Non-pigmented ciliary epithelial cell (primary cell): ENCODE measurements around the gene ANKRD12.

Experiments
- DNase-seq: peaks from one replicate; pipeline ENCODE4 v3.0.0-alpha.2; 2010; ENCODE audit warnings: low read depth

ANKRD12 gene

GRCh38 chr18:9106800-9107584 lies 29.6 kb upstream of the ANKRD12 start:
- DNase-seq = no peak

DNA sequence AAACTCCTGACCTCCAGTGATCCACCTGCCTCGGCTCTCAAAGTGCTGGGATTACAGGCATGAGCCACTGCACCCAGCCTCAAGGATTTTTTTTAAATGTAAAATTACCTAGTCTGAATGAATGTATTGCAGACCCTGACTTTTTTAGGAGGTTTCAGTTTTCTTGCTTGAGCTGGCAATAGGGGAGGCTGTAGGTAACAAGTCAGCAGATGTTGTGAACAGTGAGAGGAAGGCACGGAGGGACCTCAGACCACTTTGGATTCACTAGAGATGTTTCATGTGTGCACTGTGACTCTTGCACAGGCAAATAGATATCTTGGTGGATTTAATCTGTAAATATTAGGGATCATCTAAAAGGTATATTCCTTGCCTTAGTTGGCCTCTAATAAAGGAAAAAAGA lies 27.7 kb upstream of the ANKRD12 start:
- DNase-seq = no peak

- no peak for DNase-seq
Observed at GRCh38 chr18:9109523-9109922, 27.1 kb upstream of the ANKRD12 start.

GRCh38 chr18:9113468-9114149 lies 23.0 kb upstream of the ANKRD12 start:
- DNase-seq = no peak

DNA sequence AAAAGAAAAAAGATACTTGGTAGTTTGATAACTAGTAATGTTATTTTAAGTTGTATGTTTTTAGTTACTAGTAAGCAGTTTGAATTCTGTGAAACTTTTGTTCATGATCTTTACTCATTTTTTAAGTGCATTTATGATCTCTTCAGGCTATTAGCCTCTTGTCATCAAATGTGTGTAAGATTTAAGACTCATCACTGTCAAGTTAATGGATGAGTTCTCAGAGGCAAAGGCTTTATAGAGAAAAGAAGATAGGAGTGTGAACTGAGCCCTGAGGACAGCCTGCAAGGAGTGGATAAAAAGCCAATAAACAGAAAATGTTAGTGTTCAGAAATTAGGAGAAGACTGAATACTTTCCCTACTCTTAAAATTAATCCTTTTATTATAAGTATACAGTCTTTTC lies 20.6 kb upstream of the ANKRD12 start:
- no peak for DNase-seq

GRCh38 chr18:9117980-9118841 lies 18.4 kb upstream of the ANKRD12 start:
- no peak for DNase-seq

DNA sequence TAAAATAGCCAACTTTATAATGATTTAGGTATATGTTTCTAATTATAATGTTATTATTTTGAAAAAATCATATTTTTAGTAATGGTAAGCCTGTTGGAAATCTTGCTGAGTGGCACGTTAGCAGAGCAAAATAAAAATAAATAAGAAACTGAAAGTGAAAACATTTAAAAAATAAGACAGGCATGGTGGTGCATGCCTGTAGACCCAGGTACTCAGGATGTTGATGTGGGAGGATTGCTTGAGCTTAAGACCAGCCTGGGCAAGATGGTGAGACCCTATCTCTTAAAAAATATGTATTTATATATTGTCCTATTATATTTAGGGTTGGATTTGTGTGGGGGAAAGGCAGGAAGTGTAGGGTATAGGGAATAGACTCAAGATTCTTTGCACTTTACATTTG lies 15.8 kb upstream of the ANKRD12 start:
- no peak for DNase-seq

GRCh38 chr18:9123520-9123919 lies 13.1 kb upstream of the ANKRD12 start:
- DNase-seq = no peak

DNA sequence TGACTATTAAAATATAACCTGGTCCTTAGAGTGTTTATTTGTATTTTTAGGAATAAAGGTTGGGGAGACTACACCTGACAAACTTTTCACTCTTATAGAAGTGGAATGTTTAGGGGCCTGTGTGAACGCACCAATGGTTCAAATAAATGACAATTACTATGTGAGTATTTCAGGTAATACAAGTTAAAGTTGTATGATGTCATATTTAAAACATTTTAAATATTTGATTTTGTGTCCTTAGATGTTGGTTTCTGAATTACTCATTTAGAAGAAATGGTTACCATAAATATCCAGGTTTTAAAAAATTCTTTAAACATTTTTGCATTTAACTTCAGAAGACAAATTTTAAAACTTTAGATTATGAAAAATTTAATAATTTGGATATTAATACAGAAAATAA lies 11.8 kb upstream of the ANKRD12 start:
- no peak for DNase-seq

GRCh38 chr18:9126337-9126736 lies 10.2 kb upstream of the ANKRD12 start:
- DNase-seq = no peak

DNA sequence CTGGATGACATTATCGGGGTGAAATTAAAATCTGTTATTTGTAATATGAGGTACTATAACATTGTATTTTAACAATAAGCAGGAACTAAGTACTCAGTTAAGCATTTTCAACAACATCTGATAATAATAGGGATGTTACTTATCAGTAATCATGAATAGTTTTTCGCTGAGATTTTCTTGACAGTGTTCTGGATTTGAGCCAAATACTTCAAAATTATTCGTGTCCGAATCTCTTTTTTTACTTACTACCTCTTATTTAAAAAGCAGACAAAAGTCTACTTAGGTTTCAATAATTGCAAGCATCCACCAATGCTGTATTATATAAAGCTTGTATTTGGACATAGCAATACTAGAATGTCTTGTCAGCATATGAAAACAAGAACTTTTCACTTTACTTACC lies 6.4 kb upstream of the ANKRD12 start:
- DNase-seq = no peak

DNA sequence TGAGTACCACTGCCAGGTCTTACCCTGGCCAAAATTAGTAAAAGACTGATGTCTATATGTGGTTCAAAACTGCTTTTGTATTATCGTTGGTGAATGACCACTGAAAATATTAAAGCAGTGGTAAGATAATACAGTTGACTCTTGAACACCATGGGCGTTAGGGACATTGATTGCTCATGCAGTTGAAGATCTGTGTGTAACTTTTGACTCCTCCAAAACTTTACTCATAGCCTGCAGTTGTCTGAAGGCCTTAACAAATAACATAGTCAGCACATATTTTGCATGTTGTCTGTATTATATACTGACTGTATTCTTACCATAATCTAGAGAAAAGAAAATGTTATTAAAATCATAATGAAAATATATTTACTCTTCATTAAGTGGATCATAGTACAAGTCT lies 5.8 kb upstream of the ANKRD12 start:
- peak; percentile 31 for DNase-seq

GRCh38 chr18:9132628-9133027 lies 4.0 kb upstream of the ANKRD12 start:
- no peak for DNase-seq

DNA sequence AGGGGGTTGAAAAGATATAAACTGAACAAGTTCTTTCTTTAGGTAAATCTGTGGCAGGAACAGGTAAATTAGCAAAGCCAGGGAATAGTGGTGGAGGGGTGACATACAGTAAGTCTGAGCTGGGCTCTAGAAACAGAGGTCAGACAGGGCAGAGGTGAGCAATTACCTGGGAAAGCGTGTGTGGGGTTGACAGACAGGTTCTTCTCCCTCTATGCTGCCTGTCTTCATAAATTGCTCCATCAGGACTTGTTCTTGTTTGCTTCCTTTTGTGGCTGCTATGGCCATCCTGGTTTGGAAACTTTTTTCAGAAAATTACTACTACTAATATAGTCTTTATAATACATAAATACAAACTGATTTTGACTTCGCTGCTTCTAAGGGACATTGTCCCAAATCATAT lies 3.4 kb upstream of the ANKRD12 start:
- no peak for DNase-seq

GRCh38 chr18:9135081-9135911 lies 1.3 kb upstream of the ANKRD12 start:
- no peak for DNase-seq

GRCh38 chr18:9135912-9136314 lies 668 bp upstream of the ANKRD12 start:
- no peak for DNase-seq

DNA sequence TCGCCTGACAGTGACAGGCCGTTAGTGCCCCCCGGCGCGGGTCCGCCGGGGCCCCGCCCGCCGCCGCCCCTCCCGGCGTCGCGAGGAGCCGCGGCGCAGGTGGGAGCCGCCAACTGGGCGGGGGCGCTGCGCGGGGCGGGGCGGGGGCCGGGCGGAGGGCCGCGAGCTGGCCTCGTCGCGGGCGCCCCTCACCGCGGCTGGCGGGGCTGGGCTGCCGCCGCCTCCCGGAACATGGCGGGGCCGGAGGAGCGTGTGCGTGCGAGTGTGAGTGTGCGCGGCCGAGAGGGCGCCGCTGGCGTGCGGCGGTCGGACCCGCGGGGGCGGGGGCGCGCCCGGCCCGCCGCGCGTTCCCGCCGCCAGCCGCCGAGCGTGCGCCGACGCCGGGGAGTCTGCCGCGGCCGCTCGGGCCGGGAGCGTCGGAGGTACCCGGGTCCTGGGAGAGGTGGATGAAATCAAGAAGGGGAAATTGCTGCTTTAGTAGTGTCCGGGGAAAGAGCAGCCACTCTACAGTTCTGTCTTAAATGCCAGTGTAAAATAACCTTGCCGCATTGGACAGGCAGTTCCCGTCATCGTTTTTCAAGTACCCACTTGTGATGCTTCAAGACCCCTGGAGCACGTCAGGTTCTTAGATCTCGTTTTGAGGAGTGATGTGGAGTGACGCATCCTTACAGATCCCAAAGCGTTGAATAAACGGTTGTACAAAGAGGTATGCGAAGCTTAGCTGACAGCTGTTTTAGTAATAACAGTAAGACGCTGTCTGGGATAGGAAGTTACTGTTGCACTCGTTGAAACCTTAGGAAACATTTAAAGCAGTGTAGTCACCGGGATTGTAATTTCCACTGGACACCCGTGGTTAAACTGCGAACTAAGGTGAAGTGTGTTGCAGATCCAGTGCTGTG lies 836 bp downstream of the ANKRD12 start:
- peak; percentile 54 for DNase-seq

DNA sequence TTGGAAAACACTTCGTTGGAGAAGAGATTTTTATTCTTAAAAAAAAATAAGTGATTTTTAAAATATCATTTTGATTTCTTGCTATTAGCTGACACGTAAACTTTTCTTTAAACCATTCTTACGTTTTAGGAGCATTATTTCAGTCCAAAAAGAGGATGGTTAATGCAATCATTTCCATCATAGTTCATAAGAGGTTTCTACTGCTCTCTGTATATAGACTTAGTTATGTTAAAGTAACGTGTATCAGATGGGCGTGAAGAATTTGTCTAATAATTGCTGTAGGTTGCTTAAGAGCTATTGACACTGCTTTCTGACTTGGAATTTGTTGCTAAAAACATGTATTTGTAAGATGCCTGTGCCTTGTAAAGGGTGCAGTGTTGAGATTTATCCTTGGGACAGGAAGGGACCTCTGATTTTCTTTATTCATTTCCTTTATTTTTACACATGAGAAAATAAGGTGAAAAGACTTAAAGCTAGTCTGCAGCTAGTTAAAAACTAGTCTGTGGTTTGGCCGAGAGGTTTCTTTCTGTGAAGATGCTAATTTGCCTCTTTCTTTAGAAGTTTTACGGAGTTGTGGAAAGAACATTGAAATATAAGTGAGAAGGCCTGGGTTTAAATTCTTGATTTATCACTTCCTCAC lies 2.9 kb downstream of the ANKRD12 start:
- DNase-seq = no peak

- DNase-seq = no peak
Observed at GRCh38 chr18:9140381-9140780, 3.8 kb downstream of the ANKRD12 start.

GRCh38 chr18:9140984-9141383 lies 4.4 kb downstream of the ANKRD12 start:
- DNase-seq = no peak
